Cerebellar nuclear complex (tissue), 1 donor: Measurements from ENCODE around the gene GMPR.

Source experiments
- DNase-seq, 2 experiments: peaks; one replicate each; lab custom pipeline; 2025; lab: John Stamatoyannopoulos, UW

GMPR gene

GRCh38 chr6:16302721-16303552, 64.5 kb downstream of the GMPR start:
- no peak for DNase-seq

GRCh38 chr6:16305246-16305725, 66.9 kb downstream of the GMPR start:
- DNase-seq = no peak

GRCh38 chr6:16305788-16306187, 67.4 kb downstream of the GMPR start:
- DNase-seq = no peak

GRCh38 chr6:16306334-16306733, 67.9 kb downstream of the GMPR start:
- DNase-seq = no peak

GRCh38 chr6:16311763-16312162, 73.4 kb downstream of the GMPR start:
- peak in 1 of 2 experiments; percentile 12 for DNase-seq

GRCh38 chr6:16313732-16314131, 75.3 kb downstream of the GMPR start:
- no peak for DNase-seq

- no peak for DNase-seq
These were observed 75.9 kb downstream of the GMPR start for GRCh38 chr6:16314296-16314695.

GRCh38 chr6:16316741-16317251, 78.4 kb downstream of the GMPR start:
- DNase-seq = no peak

GRCh38 chr6:16318538-16318937, 80.2 kb downstream of the GMPR start:
- no peak for DNase-seq

- no peak for DNase-seq
These were observed 80.8 kb downstream of the GMPR start for GRCh38 chr6:16318953-16319720.

GRCh38 chr6:16319813-16320532, 81.6 kb downstream of the GMPR start:
- peak; percentile 73 to 78 for DNase-seq

GRCh38 chr6:16320533-16321340, 82.3 kb downstream of the GMPR start:
- peak in 1 of 2 experiments; percentile 72 for DNase-seq

GRCh38 chr6:16321341-16321710, 82.9 kb downstream of the GMPR start:
- DNase-seq = no peak

- no peak for DNase-seq
These were observed 83.4 kb downstream of the GMPR start for GRCh38 chr6:16321826-16322225.

- no peak for DNase-seq
These were observed 84.4 kb downstream of the GMPR start for GRCh38 chr6:16322666-16323312.

GRCh38 chr6:16324184-16324583, 85.8 kb downstream of the GMPR start:
- DNase-seq = no peak

- no peak for DNase-seq
These were observed 86.3 kb downstream of the GMPR start for GRCh38 chr6:16324606-16325225.

- DNase-seq = no peak
These were observed 88.1 kb downstream of the GMPR start for GRCh38 chr6:16326531-16326930.

- no peak for DNase-seq
These were observed 88.8 kb downstream of the GMPR start for GRCh38 chr6:16326971-16327776.
